SK-MEL-5 (cell line): ENCODE data around the gene FLYWCH1. TPM values are rescaled to one million over a fixed set of nuclear protein-coding genes. Genes with fewer than 3 reads are reported as not detected.
A peak's percentile ranks its signal among the peaks of the same experiment; 100 is the strongest.

Experiments used
- DNase-seq: peaks from one replicate; pipeline ENCODE4 v3.0.0-alpha.2; 2016; ENCODE audit warnings: low read depth, low spot score
- in situ Hi-C: cut with HindIII; loops from 2 replicates; pipeline ENCODE4 v1.10.0; 2016; ENCODE audit warnings: low sequenced_read_pairs, high pct_unique_total_duplicates, low pct_unique_long_range_greater_than_20kb
- total RNA-seq: library from RNA; depleted of rRNA; stranded (reverse); fragments of >200 nt; shearing (Covaris generic); gene quantifications from 2 replicates; pipeline ENCODE4 v1.2.3, GENCODE V29; 2014

FLYWCH1 gene
- total RNA-seq, 1 experiment from 2014 or later, result 25.8 TPM

GRCh38 chr16:2971134-2971984 lies 59.6 kb downstream of the FLYWCH1 start:
- no peak for DNase-seq
- in situ Hi-C loops, result no loop called here

GRCh38 chr16:2971985-2972784 lies 60.5 kb downstream of the FLYWCH1 start:
- in situ Hi-C loops, result no loop called here

GRCh38 chr16:2973093-2973492 lies 61.4 kb downstream of the FLYWCH1 start:
- DNase-seq, result no peak
- in situ Hi-C loops, result no loop called here

More at GRCh38 chr16:2971985-2972784, 60.5 kb downstream of the FLYWCH1 start:
- DNase-seq, result no peak

- in situ Hi-C loops, result no loop called here
- DNase-seq, result no peak
These were observed 62.0 kb downstream of the FLYWCH1 start for GRCh38 chr16:2973605-2974318.

DNA sequence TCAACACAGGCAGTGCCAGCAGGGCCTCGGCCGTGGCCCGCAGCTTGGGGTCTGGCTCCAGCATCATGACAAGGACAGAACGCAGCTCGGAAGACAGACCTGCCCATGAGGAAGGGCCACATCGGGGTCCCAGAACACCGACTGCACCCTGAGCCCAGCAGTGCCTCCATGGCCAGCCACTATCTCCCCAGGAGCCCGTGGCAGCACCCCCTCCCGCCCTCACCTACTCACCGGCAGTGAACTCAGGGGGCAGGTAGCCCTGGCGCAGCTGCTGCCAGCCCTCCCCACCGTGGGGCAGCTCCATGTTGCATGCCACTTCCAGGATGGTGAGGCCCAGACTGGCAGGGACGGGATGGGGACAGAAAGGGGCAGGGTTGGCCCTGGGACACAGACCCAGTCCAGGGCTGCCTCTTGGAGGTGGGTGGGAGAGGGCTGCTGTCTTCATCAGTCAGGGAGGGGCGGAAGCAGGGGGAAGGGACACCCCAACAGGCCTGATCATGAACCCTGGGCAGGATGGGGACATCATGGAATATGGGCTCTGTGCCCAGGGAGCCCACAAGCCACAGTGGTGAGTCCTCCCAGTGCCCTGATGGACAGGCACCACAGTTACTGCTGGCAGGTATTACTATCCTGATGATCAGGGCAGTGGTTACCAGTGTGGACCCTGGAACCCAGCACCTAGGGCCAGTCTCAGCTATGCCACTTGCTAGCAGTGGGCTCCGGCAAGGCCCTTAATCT lies 62.8 kb downstream of the FLYWCH1 start:
- in situ Hi-C loops, result no loop called here
- DNase-seq, result no peak

- DNase-seq, result no peak
- in situ Hi-C loops, result no loop called here
These were observed 63.5 kb downstream of the FLYWCH1 start for GRCh38 chr16:2975161-2975795.

DNA sequence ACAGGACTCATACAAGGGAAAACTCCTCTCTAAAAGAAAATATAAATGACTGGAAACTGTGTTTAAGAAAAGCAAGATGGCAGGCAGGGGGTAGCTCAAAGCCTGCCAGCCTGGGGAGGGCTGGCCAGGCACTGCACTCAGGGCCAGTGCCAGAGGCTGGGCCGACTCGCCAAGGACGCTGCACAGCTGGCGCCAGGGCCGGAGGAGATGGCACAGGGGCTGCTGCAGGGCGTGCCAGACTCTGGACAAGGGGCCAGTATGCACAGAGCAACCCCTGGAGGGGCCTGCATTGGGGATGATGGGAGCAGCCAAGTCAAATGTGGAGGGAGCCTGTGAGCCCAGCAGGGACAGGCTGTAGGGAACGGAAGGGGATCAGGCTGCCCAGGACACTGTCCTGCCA lies 64.5 kb downstream of the FLYWCH1 start:
- in situ Hi-C loops, result no loop called here
- no peak for DNase-seq

DNA sequence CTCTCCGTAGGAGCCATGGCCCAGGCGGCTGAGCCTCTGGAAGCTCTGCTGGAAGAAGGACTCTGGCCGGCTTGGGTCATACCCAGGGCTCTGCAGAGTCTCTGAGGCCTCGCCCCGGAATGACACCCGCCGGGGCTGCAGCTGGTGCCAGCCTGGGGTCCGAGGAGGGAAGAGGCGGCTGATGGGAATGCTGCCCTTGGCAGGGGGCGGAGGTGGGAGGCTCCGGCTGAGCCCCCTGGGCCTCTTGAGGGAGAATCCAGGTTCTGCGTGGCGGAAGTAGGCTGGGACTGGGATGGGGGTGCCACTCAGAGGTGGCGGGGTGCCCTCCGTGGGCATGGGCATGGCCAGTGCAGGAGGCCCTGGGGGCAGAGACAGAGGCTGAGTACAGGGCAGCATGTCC lies 64.9 kb downstream of the FLYWCH1 start:
- in situ Hi-C loops, result no loop called here
- no peak for DNase-seq

- DNase-seq, result no peak
- in situ Hi-C loops, result no loop called here
These were observed 65.7 kb downstream of the FLYWCH1 start for GRCh38 chr16:2977440-2977839.

- in situ Hi-C loops, result no loop called here
- no peak for DNase-seq
These were observed 68.0 kb downstream of the FLYWCH1 start for GRCh38 chr16:2979669-2980226.

DNA sequence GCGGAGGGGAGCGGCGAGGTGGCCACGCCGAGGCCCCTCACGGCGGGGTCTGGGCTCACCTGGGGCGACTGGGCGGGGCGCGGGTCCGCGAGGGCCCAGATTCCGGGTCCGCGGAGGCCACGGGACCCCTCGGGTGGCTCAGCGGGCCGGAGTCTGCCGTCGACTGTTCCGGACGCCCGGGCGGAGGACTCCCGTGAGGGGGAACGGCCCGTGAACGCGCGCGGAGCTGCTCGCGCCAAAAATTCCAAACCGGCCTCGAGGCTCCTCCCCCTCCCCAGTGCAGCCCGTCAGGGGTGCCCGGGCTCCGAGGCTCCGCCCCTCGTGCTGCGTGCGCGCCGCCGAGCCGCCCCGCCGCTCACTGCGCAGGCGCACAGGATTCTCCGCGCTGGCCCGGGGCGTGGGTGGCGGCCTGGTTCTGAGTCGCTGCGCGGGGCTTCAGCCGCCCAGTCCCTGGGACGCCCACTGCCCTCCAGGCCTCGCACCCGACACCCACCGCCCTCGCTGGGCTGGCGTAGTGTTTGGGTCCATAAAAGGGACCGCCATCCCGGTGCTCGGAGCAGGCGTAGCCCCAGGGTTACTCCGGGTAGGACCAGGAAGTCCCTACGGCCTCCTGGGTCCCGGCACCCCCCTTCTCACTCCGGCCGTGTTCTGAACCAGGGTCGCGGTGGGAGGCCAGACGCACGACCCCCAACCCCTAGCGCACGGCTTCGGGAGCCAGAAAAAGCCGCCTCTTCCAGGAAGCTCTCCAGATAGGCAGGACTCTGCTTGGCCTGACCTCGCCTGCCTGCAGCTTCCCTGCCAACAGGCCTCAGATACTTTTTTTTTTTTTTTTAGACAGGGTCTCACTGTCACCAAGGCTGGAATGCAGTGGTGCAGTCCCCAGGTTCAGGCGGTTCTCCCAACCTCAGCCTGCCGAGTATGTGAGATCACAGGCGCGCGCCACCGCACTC lies 68.8 kb downstream of the FLYWCH1 start, which contains the start of gene PKMYT1:
PKMYT1 (minus strand) TSS at position 220 of the 950 bp plus-strand sequence. CDS start 789 bp downstream, outside the sequence.
- in situ Hi-C loops, result no loop called here
- peak; percentile 83 for DNase-seq

DNA sequence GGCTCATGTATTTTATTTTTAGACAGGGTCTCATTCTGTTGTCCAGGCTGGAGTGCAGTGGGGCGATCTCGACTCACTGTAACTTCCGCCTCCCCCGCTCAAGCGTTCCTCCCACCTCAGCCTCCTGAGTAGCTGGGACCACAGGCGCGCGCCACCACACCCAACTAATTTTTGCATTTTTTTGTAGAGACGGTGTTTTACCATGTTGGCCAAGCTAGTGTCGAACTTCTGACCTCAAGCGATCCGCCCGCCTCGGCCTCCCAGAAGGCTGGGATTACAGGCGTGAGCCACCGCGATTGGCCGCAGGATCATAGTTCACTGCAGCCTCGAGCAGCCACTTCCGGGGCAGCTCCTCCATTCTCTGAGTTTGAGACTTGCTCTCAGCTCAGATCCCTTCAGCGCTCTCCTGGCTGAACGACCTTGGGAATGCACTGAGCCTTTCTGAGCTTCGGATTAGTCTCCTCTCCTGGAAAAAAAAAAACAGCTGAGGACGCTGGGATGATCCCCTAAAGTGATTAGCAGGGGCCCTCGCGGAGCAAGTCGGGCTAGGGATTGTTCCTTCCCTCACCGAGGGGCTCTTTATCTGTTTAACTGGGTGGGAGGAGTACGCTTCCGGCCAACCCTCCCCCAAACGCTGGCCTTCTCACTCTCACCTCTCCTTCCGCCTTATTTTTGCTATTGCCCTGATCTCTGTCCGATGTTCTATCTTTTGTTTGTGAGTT lies 69.6 kb downstream of the FLYWCH1 start:
- in situ Hi-C loops, result no loop called here
- DNase-seq, result no peak

DNA sequence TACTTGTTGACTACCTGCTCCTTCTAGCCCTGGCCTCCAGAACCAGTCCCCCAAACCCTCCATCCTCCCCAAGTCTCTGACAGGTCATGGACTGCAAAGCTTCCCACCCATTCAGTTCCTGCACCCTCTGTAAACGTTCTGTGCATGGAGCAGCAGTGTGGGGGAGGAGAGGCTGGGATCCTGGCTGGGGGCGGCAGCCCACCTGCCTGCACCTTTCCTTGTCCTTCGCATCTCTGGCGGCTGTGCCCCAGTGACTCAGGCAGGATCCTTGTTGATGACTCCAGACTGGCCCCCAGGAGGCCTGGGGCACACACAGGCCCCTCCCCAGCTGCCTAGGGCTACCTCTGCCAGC lies 70.1 kb downstream of the FLYWCH1 start:
- DNase-seq, result no peak
- in situ Hi-C loops, result no loop called here

DNA sequence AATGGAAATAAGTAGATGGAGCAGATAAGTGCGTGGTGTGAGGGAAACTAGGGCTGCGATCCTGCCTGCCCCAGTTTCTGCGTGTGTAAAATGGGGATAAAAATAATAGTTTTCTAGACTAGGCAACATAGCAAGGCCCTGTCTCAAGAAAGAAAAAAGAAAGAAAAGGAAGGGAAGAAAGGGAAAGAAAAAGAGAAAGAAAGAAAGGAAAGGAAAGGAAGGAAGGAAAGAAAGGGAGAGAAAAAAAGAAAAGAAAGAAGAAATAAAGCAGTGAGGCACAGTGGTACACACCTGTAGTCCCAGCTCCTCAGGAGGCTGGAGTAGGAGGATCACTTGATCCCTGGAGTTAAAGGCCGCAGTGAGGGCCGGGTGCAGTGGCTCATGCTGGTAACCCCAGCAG lies 70.7 kb downstream of the FLYWCH1 start:
- in situ Hi-C loops, result no loop called here
- no peak for DNase-seq

- in situ Hi-C loops, result no loop called here
- peak; percentile 75 for DNase-seq
These were observed 72.0 kb downstream of the FLYWCH1 start for GRCh38 chr16:2983706-2984136.
